CD4-positive, alpha-beta T cell (primary cell): ENCODE measurements around the gene DLL1. TPM values are rescaled to one million over a fixed set of nuclear protein-coding genes. Genes with fewer than 3 reads are reported as not detected.

Experiments used
- ATAC-seq: fragments of 200-7000 bp; cut with Tn5 transposase; one replicate; pipeline ENCODE4 v1.10.0; 2022; ENCODE audit warnings: mild to moderate bottlenecking; ENCODE audit not compliant: poor library complexity
- CTCF ChIA-PET: fragments of 350-600 bp; sonication (Branson Sonifier 250); formaldehyde crosslinking; loops from one replicate; lab custom pipeline; 2021; ENCODE audit warnings: antibody characterized with exemption, inconsistent platforms; lab: Charles Lee
- POLR2A ChIA-PET: fragments of 350-600 bp; sonication (Branson Sonifier 250); formaldehyde crosslinking; loops from one replicate; lab custom pipeline; 2021; ENCODE audit warnings: antibody characterized with exemption, inconsistent platforms; lab: Charles Lee
- DNase-seq, 14 experiments: peaks; one replicate each; pipeline ENCODE4 v3.0.0-alpha.2; 2013 to 2020; ENCODE audit warnings: mixed read lengths in 2 of 14
- H3K27ac ChIP-seq, 2 donors: one replicate each; pipeline versions ENCODE4 v1.5.1 to v1.7.0; 2013; ENCODE audit warnings: low read length in 2 of 2, low read depth in 1 of 2, mild to moderate bottlenecking in 1 of 2
- H3K27me3 ChIP-seq, 2 experiments: 1 replicate in 1 of 2; 2 replicates in 1 of 2; pipeline versions ENCODE4 v1.6.1 to v1.7.0; 2013; ENCODE audit warnings: low read length in 2 of 2, control low read depth in 1 of 2, mild to moderate bottlenecking in 1 of 2, moderate library complexity in 1 of 2; ENCODE audit not compliant: insufficient read depth in 2 of 2, control insufficient read depth in 1 of 2
- H3K36me3 ChIP-seq: one replicate; pipeline ENCODE4 v1.6.1; 2013; ENCODE audit warnings: low read length, control low read depth; ENCODE audit not compliant: insufficient read depth
- H3K4me1 ChIP-seq: one replicate; pipeline ENCODE4 v1.6.1; 2013; ENCODE audit warnings: low read length, control low read depth; ENCODE audit not compliant: insufficient read depth
- H3K4me3 ChIP-seq: one replicate; pipeline ENCODE4 v1.5.1; 2013; ENCODE audit warnings: mild to moderate bottlenecking, low read length, moderate library complexity
- H3K9me3 ChIP-seq, 2 experiments: 1 replicate in 1 of 2; 2 replicates in 1 of 2; pipeline versions ENCODE4 v1.6.1 to v1.7.0; 2013; ENCODE audit warnings: low read length in 2 of 2, mild to moderate bottlenecking in 2 of 2, control low read depth in 1 of 2, moderate library complexity in 1 of 2; ENCODE audit not compliant: control insufficient read depth in 1 of 2, insufficient read depth in 1 of 2
- H3K27ac Mint-ChIP-seq: one replicate; pipeline ENCODE4 v1.8.0; 2020; ENCODE audit warnings: mixed read lengths
- H3K27me3 Mint-ChIP-seq: one replicate; pipeline ENCODE4 v1.8.0; 2021; ENCODE audit warnings: mixed read lengths
- H3K36me3 Mint-ChIP-seq: one replicate; pipeline ENCODE4 v1.8.0; 2021; ENCODE audit warnings: low read depth, mixed read lengths
- H3K4me1 Mint-ChIP-seq: one replicate; pipeline ENCODE4 v1.8.0; 2021; ENCODE audit warnings: low read depth, mixed read lengths
- H3K4me3 Mint-ChIP-seq: one replicate; pipeline ENCODE4 v1.8.0; 2020; ENCODE audit warnings: mild to moderate bottlenecking, mixed read lengths
- H3K9me3 Mint-ChIP-seq: one replicate; pipeline ENCODE4 v1.8.0; 2020; ENCODE audit warnings: mixed read lengths
- intact Hi-C, 2 experiments: fragments of 100-400 bp; cut with DNase I in 1 of 2; cut with micrococcal nuclease in 1 of 2; formaldehyde crosslinking; loops; one replicate each; pipeline versions ENCODE4 v1.15.1 to v1.9.0; 2023 to 2025; cut with DNase I, micrococcal nuclease
- total RNA-seq, 174 experiments: library from RNA in 2 of 174; stranded (reverse) in 2 of 174; gene quantifications; one replicate each; pipeline ENCODE4 v1.2.3 and lab custom pipeline; 2021 to 2026
- TF ChIP-seq, protein P1 (sequence below): fragments of 200-600 bp; IDR thresholded peaks from one replicate; pipeline ENCODE4 v1.8.0; 2022; ENCODE audit warnings: antibody characterized with exemption, mild to moderate bottlenecking

The DLL1 gene
- total RNA-seq, 2 experiments from 2014 or later = 7.1 to 7.2 TPM

DNA sequence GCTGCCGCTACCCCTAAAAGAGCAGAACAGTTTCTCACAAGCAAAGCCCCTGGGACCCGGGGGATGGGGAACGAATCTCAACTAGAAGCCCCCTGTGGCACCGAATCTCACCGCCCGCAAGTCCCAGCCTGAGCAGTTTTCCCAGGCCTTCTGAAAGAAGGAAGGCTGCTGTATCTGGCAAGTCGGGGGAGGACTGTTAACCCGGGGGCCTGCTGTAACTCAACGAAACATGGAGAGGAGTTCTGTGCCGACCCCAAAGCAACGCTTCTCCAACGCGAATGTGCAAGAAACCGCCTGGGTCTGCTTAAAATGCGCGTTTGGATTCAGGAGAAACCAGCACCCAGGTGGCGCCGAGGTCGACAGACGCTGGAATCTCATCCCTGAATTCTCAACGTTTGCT, 34.2 kb downstream of the DLL1 start:
- Mint-ChIP-seq H3K27me3 (peaks cover 5% of the 10 kb centered on the region), H3K4me3 (no peak overlapping the region), H3K4me1 (no peaks in the 10 kb centered on the region), H3K36me3 (no peaks in the 10 kb centered on the region), H3K9me3 (no peaks in the 10 kb centered on the region), H3K27ac (no peak overlapping the region)
- no peaks in the 10 kb centered on the region for H3K27me3 ChIP-seq
- CTCF ChIA-PET = no interaction called here
- no peak overlapping the region for H3K27ac ChIP-seq
- no peaks in the 10 kb centered on the region for H3K9me3 ChIP-seq
- H3K4me1 ChIP-seq = no peaks in the 10 kb centered on the region
- intact Hi-C loops = no loop called here
- H3K4me3 ChIP-seq = no peak overlapping the region
- H3K36me3 ChIP-seq = no peaks in the 10 kb centered on the region
- TF ChIP-seq, protein P1, sequence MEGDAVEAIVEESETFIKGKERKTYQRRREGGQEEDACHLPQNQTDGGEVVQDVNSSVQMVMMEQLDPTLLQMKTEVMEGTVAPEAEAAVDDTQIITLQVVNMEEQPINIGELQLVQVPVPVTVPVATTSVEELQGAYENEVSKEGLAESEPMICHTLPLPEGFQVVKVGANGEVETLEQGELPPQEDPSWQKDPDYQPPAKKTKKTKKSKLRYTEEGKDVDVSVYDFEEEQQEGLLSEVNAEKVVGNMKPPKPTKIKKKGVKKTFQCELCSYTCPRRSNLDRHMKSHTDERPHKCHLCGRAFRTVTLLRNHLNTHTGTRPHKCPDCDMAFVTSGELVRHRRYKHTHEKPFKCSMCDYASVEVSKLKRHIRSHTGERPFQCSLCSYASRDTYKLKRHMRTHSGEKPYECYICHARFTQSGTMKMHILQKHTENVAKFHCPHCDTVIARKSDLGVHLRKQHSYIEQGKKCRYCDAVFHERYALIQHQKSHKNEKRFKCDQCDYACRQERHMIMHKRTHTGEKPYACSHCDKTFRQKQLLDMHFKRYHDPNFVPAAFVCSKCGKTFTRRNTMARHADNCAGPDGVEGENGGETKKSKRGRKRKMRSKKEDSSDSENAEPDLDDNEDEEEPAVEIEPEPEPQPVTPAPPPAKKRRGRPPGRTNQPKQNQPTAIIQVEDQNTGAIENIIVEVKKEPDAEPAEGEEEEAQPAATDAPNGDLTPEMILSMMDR = no peak
- POLR2A ChIA-PET = no interaction called here
- ATAC-seq = no peak
- DNase-seq = no peak

DNA sequence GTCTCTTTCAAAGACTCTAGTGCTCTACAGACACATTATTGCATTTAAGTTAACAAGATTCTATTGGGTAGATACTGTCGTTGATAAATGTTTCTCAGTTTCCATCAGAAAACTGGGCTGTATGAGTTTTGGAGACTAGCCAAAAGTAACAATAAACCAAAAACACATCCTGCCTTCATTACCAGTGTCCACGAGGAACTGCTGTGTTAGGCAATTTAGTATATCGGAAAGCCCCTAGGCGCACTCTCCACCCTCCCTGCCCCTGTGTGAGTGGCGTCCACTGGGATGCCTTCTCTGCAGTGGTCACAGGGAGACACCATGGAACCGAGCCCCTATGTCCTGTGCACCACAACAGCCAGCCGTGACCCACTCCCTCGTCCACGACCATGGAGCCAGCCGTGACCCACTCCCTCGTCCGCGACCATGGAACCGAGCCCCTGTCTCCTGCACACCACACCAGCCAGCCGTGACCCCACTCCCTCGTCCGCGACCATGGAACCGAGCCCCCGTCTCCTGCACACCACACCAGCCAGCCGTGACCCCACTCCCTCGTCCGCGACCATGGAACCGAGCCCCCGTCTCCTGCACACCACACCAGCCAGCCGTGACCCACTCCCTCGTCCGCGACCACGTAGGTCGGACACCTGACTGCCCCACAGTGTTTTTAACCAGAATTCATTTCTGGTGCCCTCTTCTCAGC, 35.3 kb downstream of the DLL1 start:
- no peaks in the 10 kb centered on the region for H3K36me3 ChIP-seq
- no peaks in the 10 kb centered on the region for H3K27me3 ChIP-seq
- POLR2A ChIA-PET = no interaction called here
- TF ChIP-seq, protein P1 = no peak
- no peaks in the 10 kb centered on the region for H3K4me1 Mint-ChIP-seq
- DNase-seq (no peak), ATAC-seq (no peak)
- no peaks in the 10 kb centered on the region for H3K4me1 ChIP-seq
- H3K27ac ChIP-seq = no peak overlapping the region
- no peak overlapping the region for H3K4me3 ChIP-seq
- no peak overlapping the region for H3K4me3 Mint-ChIP-seq
- H3K27me3 Mint-ChIP-seq = peaks cover 5% of the 10 kb centered on the region
- no peaks in the 10 kb centered on the region for H3K36me3 Mint-ChIP-seq
- no peaks in the 10 kb centered on the region for H3K9me3 ChIP-seq
- CTCF ChIA-PET = no interaction called here
- no peak overlapping the region for H3K27ac Mint-ChIP-seq
- intact Hi-C loops = no loop called here
- no peaks in the 10 kb centered on the region for H3K9me3 Mint-ChIP-seq

DNA sequence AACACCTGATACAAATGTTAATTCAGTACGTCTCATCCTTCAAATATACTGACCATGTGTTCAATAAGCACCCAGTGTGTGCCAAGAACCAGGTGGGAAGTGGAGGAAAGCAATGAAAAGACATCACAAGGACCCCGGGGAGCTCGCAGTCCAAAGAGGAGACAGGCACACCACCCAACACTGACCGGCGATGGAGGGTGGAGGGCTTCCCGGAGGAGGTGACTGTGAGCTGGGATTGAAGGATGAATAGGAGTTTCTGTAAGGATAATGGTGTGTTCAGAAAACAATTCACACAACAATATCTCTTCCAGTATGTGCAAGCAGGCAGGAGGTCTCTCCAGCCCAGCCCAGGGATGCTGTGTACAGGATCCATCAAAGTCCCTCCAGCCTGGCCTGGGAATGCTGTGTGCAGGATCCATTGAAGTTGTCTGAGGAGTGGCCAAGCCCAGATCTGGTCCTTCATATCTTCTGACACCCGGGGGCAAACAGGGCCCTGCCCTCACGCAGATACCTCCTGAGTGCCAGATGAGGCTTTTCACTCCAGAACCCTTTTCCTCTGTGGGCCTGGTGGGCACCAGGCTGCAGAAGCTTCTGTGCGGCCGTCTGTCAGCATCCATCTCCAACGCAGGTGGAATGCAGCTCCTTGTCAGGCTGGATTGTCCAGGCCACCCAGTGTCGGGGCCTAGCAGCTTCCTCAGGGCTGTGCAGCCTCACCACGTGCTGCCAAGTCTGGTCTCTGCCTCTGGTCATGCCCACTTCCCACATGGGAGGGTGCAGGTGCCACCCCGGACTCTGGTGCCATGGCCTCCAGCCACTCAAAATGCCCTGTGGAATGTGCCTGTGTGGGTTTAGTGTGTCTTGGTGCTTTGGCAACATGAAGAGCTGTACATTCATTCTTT, 36.3 kb downstream of the DLL1 start:
- TF ChIP-seq, protein P1 = no peak
- no peak overlapping the region for H3K27ac ChIP-seq
- H3K4me3 ChIP-seq = no peak overlapping the region
- no peak for DNase-seq
- H3K36me3 ChIP-seq = no peaks in the 10 kb centered on the region
- Mint-ChIP-seq H3K9me3 (no peaks in the 10 kb centered on the region), H3K4me1 (no peaks in the 10 kb centered on the region), H3K27me3 (no peaks in the 10 kb centered on the region), H3K27ac (no peak overlapping the region), H3K36me3 (no peaks in the 10 kb centered on the region), H3K4me3 (no peak overlapping the region)
- H3K27me3 ChIP-seq = no peaks in the 10 kb centered on the region
- ChIA-PET POLR2A (no interaction called here), CTCF (no interaction called here)
- intact Hi-C loops = no loop called here
- no peak for ATAC-seq
- H3K9me3 ChIP-seq = no peaks in the 10 kb centered on the region
- H3K4me1 ChIP-seq = no peaks in the 10 kb centered on the region
